NCI-H748 (cell line): ENCODE results near the gene FIGNL1.
A peak's percentile ranks its signal among the peaks of the same experiment; 100 is the strongest.

Experiments used
- DNase-seq: peaks from one replicate; lab custom pipeline; 2025; ENCODE audit not compliant: unreplicated experiment; lab: John Stamatoyannopoulos, UW

FIGNL1 gene

GRCh38 chr7:50449881-50450589 lies at the start of gene FIGNL1:
TSS of gene FIGNL1 (minus strand) at chr7:50450350. CDS start at chr7:50447287, 3,063 bp downstream.
- peak; percentile 89 for DNase-seq

DNA sequence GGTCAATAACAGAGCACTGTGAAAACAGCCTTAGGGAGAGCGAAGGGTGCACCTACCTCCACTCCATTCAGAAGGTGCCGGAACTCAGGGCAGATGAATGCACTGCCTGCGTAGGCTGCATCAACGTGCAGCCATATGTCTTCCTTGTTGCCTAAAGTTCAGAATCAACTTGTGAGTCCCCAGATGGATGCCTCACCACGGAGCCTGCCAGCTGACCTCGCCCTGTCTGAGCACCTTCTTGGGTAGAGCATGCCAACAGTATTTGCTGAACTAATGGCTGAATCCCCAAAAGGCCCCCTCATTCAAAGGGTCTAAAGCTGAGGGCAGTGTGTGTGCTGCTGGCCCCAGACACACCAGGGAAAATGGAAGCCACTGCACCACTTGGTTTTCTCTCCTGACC lies 48.9 kb upstream of the FIGNL1 start:
- no peak for DNase-seq

- DNase-seq = no peak
Measured at GRCh38 chr7:50497968-50498367, 47.8 kb upstream of the FIGNL1 start.

GRCh38 chr7:50497068-50497642 lies 47.0 kb upstream of the FIGNL1 start:
- DNase-seq = no peak

- DNase-seq = no peak
Measured at GRCh38 chr7:50496569-50496968, 46.4 kb upstream of the FIGNL1 start.

- DNase-seq = no peak
Measured at GRCh38 chr7:50495746-50496145, 45.6 kb upstream of the FIGNL1 start.

DNA sequence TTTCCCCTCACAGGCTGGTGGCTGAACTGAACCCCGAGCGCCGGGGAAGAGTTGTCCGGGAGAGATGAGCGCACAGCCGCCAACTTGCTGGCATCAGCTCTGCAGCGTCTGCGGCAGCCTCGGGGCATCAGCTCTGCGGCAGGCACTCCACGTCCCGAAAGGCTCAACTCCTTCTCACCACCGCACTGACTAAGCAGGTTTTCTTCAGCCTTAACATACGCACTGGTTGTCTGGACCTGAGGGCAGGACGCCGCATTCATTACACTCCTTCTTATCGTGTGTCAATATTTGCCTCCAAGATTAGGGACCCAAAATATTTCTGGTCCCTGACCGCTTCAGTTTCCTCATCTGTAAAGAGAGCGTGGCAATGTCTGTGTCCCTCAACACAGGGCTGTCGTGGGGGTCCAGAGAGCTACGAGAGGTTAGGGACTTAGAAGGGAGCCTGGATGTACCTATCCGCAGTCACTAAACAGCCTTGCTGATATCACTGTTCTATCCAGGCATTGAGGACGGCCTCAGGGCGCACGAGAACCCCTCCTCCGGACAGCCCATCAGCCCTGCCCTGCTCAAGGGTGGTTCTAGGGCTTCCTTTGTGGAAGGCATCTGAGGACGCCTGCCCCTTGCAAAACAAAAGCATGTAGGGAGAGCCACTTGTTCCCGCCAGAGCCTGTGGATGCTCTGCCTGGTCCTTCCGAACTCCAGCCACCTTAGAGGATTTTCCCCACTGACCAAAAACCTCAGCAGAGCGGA lies 42.8 kb upstream of the FIGNL1 start:
- DNase-seq = no peak

DNA sequence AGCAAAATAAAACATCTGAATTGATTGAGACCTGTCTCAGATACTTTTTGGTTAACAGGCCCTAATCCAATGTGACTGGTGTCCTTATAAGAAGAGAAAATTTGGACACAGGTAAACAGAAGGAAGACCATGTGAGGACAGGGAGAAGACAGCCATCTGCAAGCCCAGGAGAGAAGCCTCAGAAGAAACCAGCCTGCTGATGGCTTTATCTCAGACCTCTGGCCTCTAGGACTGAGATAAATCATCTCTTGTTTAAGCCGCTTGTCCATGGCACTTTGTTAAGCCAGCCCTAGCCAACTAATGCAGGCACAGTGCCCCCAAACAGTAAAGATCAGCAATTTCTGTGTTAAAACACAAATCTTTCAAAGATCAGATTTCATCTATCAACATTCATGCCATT lies 41.8 kb upstream of the FIGNL1 start:
- DNase-seq = no peak

- no peak for DNase-seq
Measured at GRCh38 chr7:50491209-50491608, 41.1 kb upstream of the FIGNL1 start.

DNA sequence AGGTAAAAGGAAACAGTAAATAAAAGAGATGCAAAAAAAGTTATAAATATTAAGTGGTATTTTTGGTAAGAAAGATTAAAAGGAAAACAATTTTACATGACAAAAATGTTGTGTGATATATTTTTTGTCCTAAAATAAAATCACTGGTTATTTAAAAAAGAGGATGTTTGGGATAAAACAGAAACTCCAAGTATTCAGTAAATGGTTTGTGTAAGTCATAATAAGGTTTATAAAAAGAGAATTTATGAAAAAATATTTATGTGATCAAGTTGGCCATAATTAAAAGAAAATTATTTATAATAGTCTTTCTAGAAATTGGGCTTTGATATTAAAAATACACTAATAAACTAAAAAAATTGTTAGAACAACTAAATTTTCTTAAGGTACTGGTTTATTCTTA lies 38.2 kb upstream of the FIGNL1 start:
- DNase-seq = no peak

DNA sequence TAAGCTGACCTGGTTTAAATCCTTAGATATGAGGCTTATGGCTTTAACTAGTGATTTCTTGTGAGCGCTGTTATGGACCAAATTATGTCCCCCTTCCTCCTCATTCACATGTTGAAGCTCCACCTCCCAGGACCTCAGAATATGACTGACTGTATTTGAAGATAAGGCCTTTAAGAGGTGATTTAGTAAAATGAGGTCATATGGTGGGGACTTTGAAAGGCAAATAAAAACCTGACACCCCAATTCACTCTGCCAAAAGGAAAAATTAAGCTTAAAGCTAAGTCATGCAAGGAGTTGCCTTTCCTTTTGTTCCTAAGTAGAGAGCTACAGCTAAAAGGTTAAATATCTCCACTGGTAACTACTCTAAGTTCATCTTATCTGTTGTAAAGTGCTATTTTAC lies 36.4 kb upstream of the FIGNL1 start:
- no peak for DNase-seq

DNA sequence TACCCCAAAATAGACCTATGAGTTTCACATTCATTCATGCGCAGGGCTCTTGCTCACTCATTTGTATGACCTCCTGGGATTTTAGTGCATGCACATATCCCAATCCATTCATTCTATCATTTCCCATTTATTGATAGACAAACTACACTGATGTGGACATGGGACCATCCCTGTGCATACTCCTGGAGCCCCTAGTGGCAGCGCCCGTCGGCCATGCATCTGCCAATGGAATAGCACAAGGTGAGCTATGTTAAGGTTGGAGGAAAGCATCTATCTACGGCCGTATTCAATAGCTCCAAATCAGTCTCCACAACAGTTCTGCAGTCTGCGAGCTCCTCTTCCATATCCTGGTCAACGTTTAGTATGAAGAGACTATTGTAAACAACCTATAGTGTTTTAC lies 31.7 kb upstream of the FIGNL1 start:
- no peak for DNase-seq

GRCh38 chr7:50480797-50481196 lies 30.6 kb upstream of the FIGNL1 start:
- no peak for DNase-seq

GRCh38 chr7:50479743-50480517 lies 29.8 kb upstream of the FIGNL1 start:
- DNase-seq = no peak

DNA sequence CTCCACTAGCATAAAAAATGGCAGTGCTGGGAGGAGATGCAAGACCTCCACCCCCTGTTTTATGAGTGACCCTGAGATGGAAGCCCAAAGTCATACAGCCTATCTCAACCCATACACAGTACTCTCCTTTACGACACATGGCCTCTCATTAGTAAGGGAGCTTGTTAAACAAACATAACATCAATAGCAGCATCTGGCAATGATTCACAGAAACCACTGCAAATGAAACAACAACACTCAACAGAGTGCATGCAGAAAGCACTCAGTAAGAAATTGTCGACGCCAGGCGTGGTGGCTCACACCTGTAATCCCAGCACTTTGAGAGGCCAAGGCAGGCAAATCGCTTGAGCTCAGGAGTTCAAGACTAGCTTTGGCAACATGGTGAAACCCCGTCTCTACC lies 27.5 kb upstream of the FIGNL1 start:
- peak; percentile 71 for DNase-seq

- no peak for DNase-seq
Measured at GRCh38 chr7:50476953-50477625, 26.9 kb upstream of the FIGNL1 start.

GRCh38 chr7:50475340-50475739 lies 25.2 kb upstream of the FIGNL1 start:
- peak; percentile 80 for DNase-seq

DNA sequence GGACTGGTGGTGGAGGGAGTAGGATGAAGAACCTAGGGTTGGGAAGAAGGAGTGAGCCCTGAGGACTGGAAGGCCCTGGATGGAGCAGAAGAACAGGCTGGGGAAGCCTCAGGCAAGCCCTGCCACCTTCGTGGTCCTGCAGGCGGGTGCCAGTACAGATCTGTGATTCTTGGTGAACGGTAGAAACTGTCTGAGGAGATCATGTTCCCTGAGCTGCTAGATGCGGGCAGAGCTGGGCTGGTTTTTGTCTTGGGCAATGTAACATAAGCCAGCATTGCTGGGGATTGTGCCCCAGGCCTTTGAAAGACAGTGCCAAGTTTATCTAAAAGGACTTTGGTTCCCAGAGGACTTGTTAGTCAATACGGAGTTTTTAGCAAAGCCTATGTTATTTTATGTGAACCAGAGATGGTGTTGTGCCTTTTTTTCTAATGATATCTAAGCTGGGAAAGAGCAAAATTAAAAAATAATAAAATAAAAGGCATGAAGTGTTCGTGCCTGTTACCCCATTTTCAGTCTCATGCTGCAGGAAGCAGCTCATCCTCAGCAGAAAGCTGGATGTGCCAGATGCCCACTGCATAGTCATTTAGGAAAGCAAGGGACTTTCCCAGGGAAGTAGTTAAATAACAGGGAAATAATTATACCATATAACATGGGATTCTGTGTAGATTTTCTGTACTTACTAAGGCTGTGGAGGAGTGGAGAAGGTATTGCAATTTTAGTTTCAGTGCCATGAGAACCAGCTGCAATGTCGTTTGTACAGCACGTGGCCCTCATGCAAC lies 24.4 kb upstream of the FIGNL1 start:
- no peak for DNase-seq

GRCh38 chr7:50473531-50473930 lies 23.4 kb upstream of the FIGNL1 start:
- DNase-seq = no peak

GRCh38 chr7:50472427-50472826 lies 22.3 kb upstream of the FIGNL1 start:
- DNase-seq = no peak
